Effector memory CD4-positive, alpha-beta T cell (primary cell): ENCODE measurements around the gene TTLL7.
"Not testable (repeated sequence)": the region's sequence is repeated elsewhere in the genome, so short reads cannot be mapped to it uniquely, and the experiment has no call there.

Source experiments
- DNase-seq, 3 donors: peaks; one replicate each; pipeline ENCODE4 v3.0.0-alpha.2; 2020
- H3K27ac ChIP-seq: 2 replicates; pipeline ENCODE4 v1.7.0; 2013; ENCODE audit warnings: mild to moderate bottlenecking, low read length, moderate library complexity; ENCODE audit not compliant: insufficient read depth, poor library complexity, severe bottlenecking
- H3K27me3 ChIP-seq: replicated peaks from 2 replicates; pipeline ENCODE4 v1.7.0; 2013; ENCODE audit warnings: mild to moderate bottlenecking, low read length; ENCODE audit not compliant: insufficient read depth, control insufficient read depth, poor library complexity, severe bottlenecking
- H3K36me3 ChIP-seq: 2 replicates; pipeline ENCODE4 v1.7.0; 2013; ENCODE audit warnings: mild to moderate bottlenecking, low read length, moderate library complexity; ENCODE audit not compliant: control insufficient read depth, insufficient read depth
- H3K4me1 ChIP-seq: 2 replicates; pipeline ENCODE4 v1.7.0; 2013; ENCODE audit warnings: low read length, mild to moderate bottlenecking; ENCODE audit not compliant: control insufficient read depth, insufficient read depth, poor library complexity, severe bottlenecking
- H3K4me3 ChIP-seq: 2 replicates; pipeline ENCODE4 v1.7.0; 2013; ENCODE audit warnings: low read length, low read depth, mild to moderate bottlenecking; ENCODE audit not compliant: insufficient read depth, poor library complexity, severe bottlenecking
- H3K9me3 ChIP-seq: 2 replicates; pipeline ENCODE4 v1.7.0; 2013; ENCODE audit warnings: mild to moderate bottlenecking, low read length, moderate library complexity; ENCODE audit not compliant: control insufficient read depth

TTLL7 gene

GRCh38 chr1:83920320-83920719, 78.6 kb downstream of the TTLL7 start:
- Histone ChIP-seq H3K4me1 (no peaks in the 10 kb centered on the region), H3K9me3 (no peaks in the 10 kb centered on the region), H3K27me3 (no peaks in the 10 kb centered on the region), H3K36me3 (no peaks in the 10 kb centered on the region), H3K27ac (no peak overlapping the region), H3K4me3 (no peak overlapping the region)
- no peak for DNase-seq

- no peaks in the 10 kb centered on the region for H3K36me3 ChIP-seq
- DNase-seq: no peak
- no peaks in the 10 kb centered on the region for H3K4me1 ChIP-seq
- H3K27ac ChIP-seq: no peak overlapping the region
- no peaks in the 10 kb centered on the region for H3K9me3 ChIP-seq
- no peaks in the 10 kb centered on the region for H3K27me3 ChIP-seq
- H3K4me3 ChIP-seq: no peak overlapping the region
These were observed 79.1 kb downstream of the TTLL7 start for GRCh38 chr1:83919872-83920271.

DNA sequence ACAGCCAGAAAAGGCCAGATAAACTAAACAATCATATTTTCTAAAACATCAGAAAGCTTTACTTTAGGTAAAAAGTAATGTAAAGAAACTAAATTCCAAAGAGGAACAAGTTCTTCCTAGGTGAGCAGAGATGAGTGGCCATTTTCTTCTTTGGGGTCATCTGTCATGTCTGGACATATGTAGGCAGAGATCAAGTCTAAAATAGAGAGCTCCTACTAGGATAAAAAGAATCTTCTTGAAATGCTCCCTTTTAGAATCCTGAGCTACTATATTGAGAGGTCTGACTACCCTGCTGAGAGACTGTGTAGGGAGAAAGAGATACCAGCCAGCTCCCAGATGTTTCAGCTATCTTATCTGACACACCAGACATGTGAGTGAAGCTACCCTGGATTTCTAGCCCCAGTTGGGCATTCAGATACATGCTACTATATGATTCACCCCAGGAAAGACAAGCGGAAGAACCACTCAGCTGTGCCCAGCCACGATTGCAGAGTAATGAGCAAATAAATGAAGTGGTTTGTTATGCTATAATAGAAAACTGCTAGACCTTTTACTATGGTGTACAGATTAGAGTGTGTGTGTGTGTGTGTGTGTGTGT, 80.1 kb downstream of the TTLL7 start:
- Histone ChIP-seq H3K27me3 (no peaks in the 10 kb centered on the region), H3K9me3 (no peaks in the 10 kb centered on the region), H3K4me1 (no peaks in the 10 kb centered on the region), H3K27ac (no peak overlapping the region), H3K36me3 (no peaks in the 10 kb centered on the region), H3K4me3 (no peak overlapping the region)
- no peak for DNase-seq

DNA sequence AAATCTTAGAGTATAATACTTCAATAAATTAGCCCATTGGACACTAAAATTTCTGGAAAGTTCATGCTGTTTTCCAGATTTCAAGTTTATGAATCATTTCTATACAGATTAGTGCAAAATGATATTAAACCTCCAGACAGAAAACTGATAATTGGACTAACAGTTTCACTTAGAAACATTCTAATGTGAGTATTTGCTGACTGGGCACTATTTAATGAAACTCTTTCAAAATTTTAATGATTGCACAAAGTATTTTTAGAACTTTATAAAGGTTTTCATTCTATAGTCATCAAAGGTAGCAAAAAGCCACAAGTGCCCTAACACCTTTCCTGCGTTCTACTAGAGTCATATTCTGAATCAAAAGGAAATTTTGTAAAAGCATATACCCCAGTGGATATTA, 81.0 kb downstream of the TTLL7 start:
- Histone ChIP-seq H3K4me3 (no peak overlapping the region), H3K27me3 (no peaks in the 10 kb centered on the region), H3K9me3 (no peaks in the 10 kb centered on the region), H3K36me3 (no peaks in the 10 kb centered on the region), H3K27ac (no peak overlapping the region), H3K4me1 (no peaks in the 10 kb centered on the region)
- DNase-seq: no peak

DNA sequence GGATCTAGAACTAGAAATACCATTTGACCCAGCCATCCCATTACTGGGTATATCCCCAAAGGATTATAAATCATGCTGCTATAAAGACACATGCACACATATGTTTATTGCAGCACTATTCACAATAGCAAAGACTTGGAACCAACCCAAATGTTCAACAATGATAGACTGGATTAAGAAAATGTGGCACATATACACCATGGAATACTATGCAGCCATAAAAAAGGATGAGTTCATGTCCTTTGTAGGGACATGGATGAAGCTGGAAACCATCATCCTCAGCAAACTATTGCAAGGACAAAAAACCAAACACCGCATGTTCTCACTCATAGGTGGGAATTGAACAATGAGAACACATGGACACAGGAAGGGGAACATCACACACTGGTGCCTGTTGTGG, 82.8 kb downstream of the TTLL7 start:
- H3K27me3 ChIP-seq, H3K27ac ChIP-seq, H3K9me3 ChIP-seq, H3K36me3 ChIP-seq, H3K4me3 ChIP-seq, DNase-seq, H3K4me1 ChIP-seq: not testable (repeated sequence)

GRCh38 chr1:83912876-83913275, 86.1 kb downstream of the TTLL7 start:
- Histone ChIP-seq H3K4me3 (no peak overlapping the region), H3K4me1 (no peaks in the 10 kb centered on the region)

DNA sequence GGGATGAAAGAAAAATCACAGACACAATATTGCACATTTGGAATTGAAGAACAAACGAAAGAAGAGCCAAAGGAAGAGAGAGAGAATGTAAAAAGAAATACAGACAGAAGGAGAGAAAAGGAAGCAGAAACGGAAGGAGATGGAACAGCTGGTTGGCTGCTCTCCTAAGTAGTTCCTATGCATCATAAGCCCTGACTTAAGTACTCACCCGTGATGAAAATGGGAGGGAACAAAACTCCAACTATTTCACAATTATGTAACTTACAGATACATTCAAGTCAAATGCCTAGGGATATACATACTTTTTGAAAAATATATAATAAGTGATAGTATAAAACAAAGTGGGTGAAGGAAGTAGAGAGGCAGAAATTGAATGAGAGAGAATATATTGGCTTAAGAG, 88.5 kb downstream of the TTLL7 start:
- Histone ChIP-seq H3K4me1 (no peaks in the 10 kb centered on the region), H3K27me3 (no peaks in the 10 kb centered on the region), H3K36me3 (no peaks in the 10 kb centered on the region), H3K4me3 (no peak overlapping the region), H3K27ac (no peak overlapping the region), H3K9me3 (no peaks in the 10 kb centered on the region)
- DNase-seq: no peak

More at GRCh38 chr1:83912876-83913275, 86.1 kb downstream of the TTLL7 start:
- no peak overlapping the region for H3K27ac ChIP-seq
- no peaks in the 10 kb centered on the region for H3K36me3 ChIP-seq
- no peaks in the 10 kb centered on the region for H3K27me3 ChIP-seq
- no peak for DNase-seq
- H3K9me3 ChIP-seq: no peaks in the 10 kb centered on the region

- Histone ChIP-seq H3K9me3 (no peaks in the 10 kb centered on the region), H3K27ac (no peak overlapping the region)
- no peak for DNase-seq
These were observed 89.2 kb downstream of the TTLL7 start for GRCh38 chr1:83909687-83910086.

GRCh38 chr1:83905315-83905907, 93.5 kb downstream of the TTLL7 start:
- Histone ChIP-seq H3K4me1 (no peaks in the 10 kb centered on the region), H3K27me3 (no peaks in the 10 kb centered on the region), H3K36me3 (no peaks in the 10 kb centered on the region), H3K9me3 (no peaks in the 10 kb centered on the region), H3K27ac (no peak overlapping the region), H3K4me3 (no peak overlapping the region)
- DNase-seq: no peak

More at GRCh38 chr1:83909687-83910086, 89.2 kb downstream of the TTLL7 start:
- no peaks in the 10 kb centered on the region for H3K36me3 ChIP-seq
- no peak overlapping the region for H3K4me3 ChIP-seq
- no peaks in the 10 kb centered on the region for H3K27me3 ChIP-seq
- no peaks in the 10 kb centered on the region for H3K4me1 ChIP-seq

DNA sequence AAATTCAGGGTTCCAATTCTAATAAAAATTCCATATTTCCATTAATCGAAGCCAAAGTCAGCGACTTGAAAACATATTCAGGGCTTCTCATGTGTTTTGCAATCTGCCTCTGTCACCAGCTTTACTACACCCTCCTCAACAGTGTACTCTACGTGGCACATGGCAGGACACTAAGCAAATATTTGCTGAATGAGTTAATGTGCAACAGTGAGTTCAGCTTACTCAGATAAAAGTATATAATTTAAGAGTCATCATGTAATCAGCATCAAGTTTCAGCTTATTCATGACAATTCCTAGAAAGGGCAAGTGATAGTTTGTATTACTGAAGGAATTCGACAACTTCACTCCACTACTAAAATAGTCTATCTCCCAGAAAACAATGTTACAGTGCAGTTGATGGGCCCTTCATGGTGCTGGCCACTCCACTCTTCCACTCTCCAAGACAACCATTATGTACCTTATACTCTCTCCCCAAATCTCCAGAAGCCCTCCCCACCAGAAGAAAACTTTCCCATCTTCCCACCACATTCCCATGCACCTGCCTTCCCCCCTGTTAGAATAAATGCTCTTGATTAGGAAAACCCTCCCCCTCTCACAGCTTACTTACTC, 97.3 kb downstream of the TTLL7 start:
- Histone ChIP-seq H3K4me1 (no peaks in the 10 kb centered on the region), H3K9me3 (no peaks in the 10 kb centered on the region), H3K36me3 (no peaks in the 10 kb centered on the region), H3K27ac (no peak overlapping the region), H3K27me3 (no peaks in the 10 kb centered on the region), H3K4me3 (no peak overlapping the region)
- DNase-seq: no peak
